Panc1 (cell line): ENCODE data around the gene LSM14B. TPM values are rescaled to one million over a fixed set of nuclear protein-coding genes. Genes with fewer than 3 reads are reported as not detected.

Source experiments
- ATAC-seq: fragments of 200-7000 bp; cut with Tn5 transposase; 2 replicates; pipeline ENCODE4 v1.9.1; 2020; ENCODE audit warnings: mild to moderate bottlenecking, moderate library complexity
- BruUV-seq: library from RNA; stranded (reverse); fragments of 400-500 nt; replicated peaks from 2 replicates; lab custom pipeline; 2021; lab: Mats Ljungman, UMichigan
- CTCF ChIA-PET: fragments of 300-600 bp; sonication (Branson Sonifier 250); formaldehyde crosslinking; loops from one replicate; lab custom pipeline; 2022; ENCODE audit warnings: antibody characterized with exemption; lab: Charles Lee
- POLR2A ChIA-PET: fragments of 300-600 bp; sonication (Branson Sonifier 250); formaldehyde crosslinking; loops from one replicate; lab custom pipeline; 2022; ENCODE audit warnings: antibody characterized with exemption; lab: Charles Lee
- DNase-seq: peaks from one replicate; pipeline ENCODE4 v3.0.0-alpha.2; 2010; ENCODE audit warnings: low read depth, low spot score
- H3K27ac ChIP-seq: 2 replicates; pipeline ENCODE4 v1.5.1; 2011; ENCODE audit warnings: mild to moderate bottlenecking, low read length, inconsistent platforms
- H3K27me3 ChIP-seq: fragments of 200-500 bp; sonication (Bioruptor generic); 2 replicates; pipeline ENCODE4 v1.6.0; 2014; ENCODE audit warnings: low read length, inconsistent platforms; ENCODE audit not compliant: control insufficient read depth, insufficient read depth
- H3K36me3 ChIP-seq: fragments of 200-500 bp; sonication (Bioruptor generic); 2 replicates; pipeline ENCODE4 v1.5.1; 2014; ENCODE audit warnings: inconsistent platforms, mild to moderate bottlenecking, low read length, moderate library complexity; ENCODE audit not compliant: control insufficient read depth, insufficient read depth
- H3K4me1 ChIP-seq: 2 replicates; pipeline ENCODE4 v1.5.1; 2011; ENCODE audit warnings: inconsistent platforms, mild to moderate bottlenecking, low read length, moderate library complexity; ENCODE audit not compliant: control insufficient read depth, insufficient read depth
- H3K4me3 ChIP-seq, 2 experiments: 2 replicates each; pipeline ENCODE4 v1.5.1; 2011 to 2012; ENCODE audit warnings: low read depth in 2 of 2, low read length in 2 of 2, mild to moderate bottlenecking in 2 of 2, inconsistent platforms in 1 of 2, moderate library complexity in 1 of 2
- H3K9me3 ChIP-seq: fragments of 200-500 bp; sonication (Bioruptor generic); 2 replicates; pipeline ENCODE4 v1.5.1; 2014; ENCODE audit warnings: low read depth, mild to moderate bottlenecking, inconsistent platforms, low read length, moderate library complexity; ENCODE audit not compliant: control insufficient read depth, insufficient read depth
- CTCF ChIP-seq: fragments of 450-650 bp; IDR thresholded peaks from 2 replicates; pipeline ENCODE4 v1.5.1; 2017; ENCODE audit warnings: mild to moderate bottlenecking
- POLR2AphosphoS5 ChIP-seq: IDR thresholded peaks from 2 replicates; pipeline ENCODE4 v1.6.1; 2012; ENCODE audit warnings: mild to moderate bottlenecking, low read depth, low read length, moderate library complexity
- REST ChIP-seq, 2 experiments: IDR thresholded peaks; 2 replicates each; pipeline ENCODE4 v1.6.1; 2011 to 2012; ENCODE audit warnings: low read depth in 2 of 2, control low read depth in 1 of 2, low read length in 1 of 2, mild to moderate bottlenecking in 1 of 2, moderate library complexity in 1 of 2; ENCODE audit not compliant: insufficient read depth in 1 of 2
- SIN3A ChIP-seq: IDR thresholded peaks from 2 replicates; pipeline ENCODE4 v1.6.1; 2012; ENCODE audit warnings: low read depth, mild to moderate bottlenecking, low read length, moderate library complexity, borderline replicate concordance; ENCODE audit not compliant: insufficient read depth
- TCF7L2 ChIP-seq: IDR thresholded peaks from 2 replicates; pipeline ENCODE4 v1.6.1; 2011; ENCODE audit warnings: mild to moderate bottlenecking, low read depth, low read length, inconsistent platforms
- in situ Hi-C: cut with HindIII; loops from 2 replicates; pipeline ENCODE4 v1.10.0; 2016; ENCODE audit warnings: low sequenced_read_pairs, low pct_unique_long_range_greater_than_20kb
- intact Hi-C: fragments of 100-400 bp; cut with micrococcal nuclease; formaldehyde crosslinking; loops from one replicate; pipeline ENCODE4 v1.10.0; 2022; ENCODE audit not compliant: unreplicated experiment
- total RNA-seq: library from RNA; stranded (reverse); gene quantifications from one replicate; pipeline ENCODE4 v1.2.1, GENCODE V29; 2021; ENCODE audit not compliant: unreplicated experiment

LSM14B gene
- total RNA-seq, 1 experiment from 2014 or later: 52.2 TPM

DNA sequence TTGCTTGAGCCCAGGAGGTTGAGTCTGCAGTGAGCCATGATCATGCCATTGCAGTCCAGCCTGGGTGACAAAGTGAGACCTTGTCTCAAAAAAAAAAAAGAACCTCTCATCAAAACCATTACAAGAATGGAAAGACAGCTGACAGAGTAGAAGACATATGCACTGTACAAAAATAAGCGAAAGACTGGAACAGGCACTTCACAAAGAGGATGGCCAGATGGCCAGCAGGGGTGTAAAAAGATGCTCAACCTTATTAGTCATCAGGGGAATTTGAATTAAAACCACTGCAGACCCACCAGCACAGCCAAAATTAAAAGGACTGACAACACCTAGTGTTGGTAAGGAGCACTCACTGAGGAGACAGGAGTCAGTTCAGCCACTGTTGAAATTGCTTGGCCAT is 43.1 kb upstream of the LSM14B start:
- H3K9me3 ChIP-seq: no peaks in the 10 kb centered on the region; the same call in 1 of the 2 replicates
- in situ Hi-C loops (no loop called here), intact Hi-C loops (no loop called here)
- no peak overlapping the region for H3K4me3 ChIP-seq
- no peak overlapping the region for H3K27ac ChIP-seq
- TF ChIP-seq CTCF: no peak
- no peak for TF ChIP-seq SIN3A
- no TSS peak for BruUV-seq
- ChIA-PET POLR2A (interaction anchor here (0.7 kb wide), 1 partner anchor 24 kb away, joined by 3 read pairs; no protein-coding TSS in a partner anchor), CTCF (no interaction called here)
- no peaks in the 10 kb centered on the region for H3K4me1 ChIP-seq
- no peaks in the 10 kb centered on the region for H3K27me3 ChIP-seq
- no peaks in the 10 kb centered on the region for H3K36me3 ChIP-seq
- DNase-seq (no peak), ATAC-seq (no peak)

GRCh38 chr20:62080249-62080990 is 41.9 kb upstream of the LSM14B start:
- Histone ChIP-seq H3K27ac (no peak overlapping the region), H3K36me3 (no peaks in the 10 kb centered on the region), H3K4me1 (no peaks in the 10 kb centered on the region), H3K4me3 (no peak overlapping the region), H3K27me3 (no peaks in the 10 kb centered on the region), H3K9me3 (no peaks in the 10 kb centered on the region; the same call in 1 of the 2 replicates)
- no peak for ATAC-seq
- intact Hi-C loops: no loop called here
- no peak for DNase-seq
- CTCF ChIA-PET: no interaction called here
- POLR2A ChIA-PET: no interaction called here
- TF ChIP-seq POLR2AphosphoS5 (no peak), REST (IDR thresholded peaks at IDR 0.05; ENCODE audit: insufficient read depth in 1 of 2, low read depth in 2 of 2, low read length in 1 of 2) (no peak), SIN3A (no peak), TCF7L2 (no peak), CTCF (no peak)
- no TSS peak for BruUV-seq
- in situ Hi-C loops: no loop called here
